Measurements from ENCODE around the gene EVI5L. TPM values are rescaled to one million over a fixed set of nuclear protein-coding genes. Genes with fewer than 3 reads are reported as not detected.

The EVI5L gene
- total RNA-seq, 1 experiment from 2014 or later, result 29.5 TPM

DNA sequence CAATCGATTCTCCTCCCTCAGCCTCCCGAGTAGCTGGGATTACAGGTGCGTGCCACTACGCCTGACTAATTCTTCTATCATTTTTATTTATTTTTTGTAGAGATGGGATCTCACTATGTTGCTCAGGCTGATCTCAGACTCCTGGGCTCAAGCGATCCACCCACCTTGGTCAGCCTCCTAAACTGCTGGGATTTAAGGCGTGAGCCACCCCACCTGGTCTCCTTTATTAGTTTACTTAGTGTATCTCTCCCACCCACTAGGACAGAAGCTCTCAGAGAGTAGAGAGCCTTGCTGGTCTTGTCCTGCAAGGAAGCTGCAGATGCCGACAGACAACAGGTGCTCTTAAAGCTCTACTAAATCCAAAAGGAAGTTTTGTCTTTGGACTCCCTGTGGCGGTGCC is 55.8 kb downstream of the EVI5L start:
- DNase-seq (no peak), ATAC-seq (no peak)
- Histone ChIP-seq H3K9ac (ENCODE audit: low read length) (no peak overlapping the region), H2AFZ (ENCODE audit: low read length) (no peak overlapping the region), H3K9me3 (ENCODE audit: low read length) (no peaks in the 10 kb centered on the region), H3K4me3 (ENCODE audit: low read length) (no peak overlapping the region), H3K36me3 (ENCODE audit: low read depth, low read length) (no peaks in the 10 kb centered on the region), H3K27ac (ENCODE audit: low read length) (no peak overlapping the region), H3K4me1 (ENCODE audit: insufficient read depth, low read length) (peaks cover 14% of the 10 kb centered on the region), H4K20me1 (ENCODE audit: low read length) (no peaks in the 10 kb centered on the region), H3F3A (ENCODE audit: low read length, unreplicated experiment) (no peaks in the 10 kb centered on the region), H3K9me2 (replicated peaks; ENCODE audit: low read length) (no peaks in the 10 kb centered on the region), H3K4me2 (ENCODE audit: low read length) (no peak overlapping the region), H3K79me2 (ENCODE audit: low read length) (peaks cover 24% of the 10 kb centered on the region), H3K27me3 (ENCODE audit: low read length) (no peaks in the 10 kb centered on the region)
- intact Hi-C loops (cut with micrococcal nuclease), result no loop called here
- POLR2A ChIA-PET (ENCODE audit: unreplicated experiment), result interaction anchor here (0.5 kb wide), 1 partner anchor 16 kb away, joined by 3 read pairs; no protein-coding TSS in a partner anchor
- TF ChIP-seq EZH2phosphoT487 (IDR thresholded peaks at IDR 0.05; ENCODE audit: borderline replicate concordance, low read length), result no peak
- TF ChIP-seq, protein P1, sequence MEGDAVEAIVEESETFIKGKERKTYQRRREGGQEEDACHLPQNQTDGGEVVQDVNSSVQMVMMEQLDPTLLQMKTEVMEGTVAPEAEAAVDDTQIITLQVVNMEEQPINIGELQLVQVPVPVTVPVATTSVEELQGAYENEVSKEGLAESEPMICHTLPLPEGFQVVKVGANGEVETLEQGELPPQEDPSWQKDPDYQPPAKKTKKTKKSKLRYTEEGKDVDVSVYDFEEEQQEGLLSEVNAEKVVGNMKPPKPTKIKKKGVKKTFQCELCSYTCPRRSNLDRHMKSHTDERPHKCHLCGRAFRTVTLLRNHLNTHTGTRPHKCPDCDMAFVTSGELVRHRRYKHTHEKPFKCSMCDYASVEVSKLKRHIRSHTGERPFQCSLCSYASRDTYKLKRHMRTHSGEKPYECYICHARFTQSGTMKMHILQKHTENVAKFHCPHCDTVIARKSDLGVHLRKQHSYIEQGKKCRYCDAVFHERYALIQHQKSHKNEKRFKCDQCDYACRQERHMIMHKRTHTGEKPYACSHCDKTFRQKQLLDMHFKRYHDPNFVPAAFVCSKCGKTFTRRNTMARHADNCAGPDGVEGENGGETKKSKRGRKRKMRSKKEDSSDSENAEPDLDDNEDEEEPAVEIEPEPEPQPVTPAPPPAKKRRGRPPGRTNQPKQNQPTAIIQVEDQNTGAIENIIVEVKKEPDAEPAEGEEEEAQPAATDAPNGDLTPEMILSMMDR (conservative IDR thresholded peaks at IDR 0.05; ENCODE audit: low read depth, low read length), result no peak
- TF ChIP-seq EZH2 (IDR thresholded peaks at IDR 0.05; ENCODE audit: low read length, unreplicated experiment), result no peak
- CTCF ChIA-PET, result no interaction called here
- BruUV-seq (replicated peaks), result no TSS peak

DNA sequence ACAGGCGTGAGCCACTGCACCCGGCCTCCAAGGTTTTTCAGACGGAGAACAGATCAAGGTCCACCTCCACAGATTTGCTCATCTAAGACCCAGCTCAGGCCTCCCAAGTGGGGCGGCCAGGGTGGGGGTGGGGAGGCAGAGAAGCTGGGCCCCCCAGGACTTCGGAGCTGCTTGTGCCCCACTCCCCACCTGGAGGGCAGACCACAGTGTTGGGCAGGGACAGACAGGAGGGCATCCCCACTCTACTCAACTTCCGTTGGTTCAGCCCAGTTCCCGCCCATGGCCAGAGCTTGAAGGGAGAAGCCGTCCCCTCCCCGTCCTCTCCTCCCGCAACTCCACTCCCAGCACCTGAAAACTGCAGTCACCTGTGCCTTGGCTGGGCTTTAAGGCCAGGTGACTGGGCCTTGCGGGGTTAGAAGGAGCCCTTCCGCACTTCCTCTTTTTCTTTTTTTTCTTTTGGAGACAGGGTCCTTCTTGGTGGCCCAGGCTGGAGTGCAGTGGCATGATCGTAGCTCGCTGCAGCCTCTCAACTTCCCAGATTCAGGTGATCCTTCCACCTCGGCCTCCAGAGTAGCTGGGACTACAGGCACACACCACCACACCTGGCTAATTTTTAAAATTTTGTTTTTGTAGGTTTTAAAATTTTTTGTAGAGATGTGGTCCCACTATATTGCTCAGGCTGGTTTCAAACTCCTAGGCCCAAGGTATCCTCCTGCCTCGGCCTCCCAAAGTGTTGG is 57.6 kb downstream of the EVI5L start:
- BruUV-seq (replicated peaks), result no TSS peak
- ATAC-seq, result peak; percentile 3; the same call in 1 of the 2 replicates
- ChIA-PET CTCF (interaction anchor here (2.1 kb wide), 1 partner anchor 18 kb away, joined by 13 read pairs; no protein-coding TSS in a partner anchor), POLR2A (ENCODE audit: unreplicated experiment) (interaction anchor here (0.6 kb wide), 1 partner anchor 33 kb away, joined by 3 read pairs; no protein-coding TSS in a partner anchor)
- Histone ChIP-seq H3K36me3 (ENCODE audit: low read depth, low read length) (no peaks in the 10 kb centered on the region), H3K9me2 (replicated peaks; ENCODE audit: low read length) (no peaks in the 10 kb centered on the region), H3F3A (ENCODE audit: low read length, unreplicated experiment) (no peaks in the 10 kb centered on the region), H3K4me1 (ENCODE audit: insufficient read depth, low read length) (peaks cover 14% of the 10 kb centered on the region), H2AFZ (ENCODE audit: low read length) (peak overlapping the region; percentile 89), H3K79me2 (ENCODE audit: low read length) (peaks cover 39% of the 10 kb centered on the region), H3K4me2 (ENCODE audit: low read length) (peak overlapping the region; percentile 95), H4K20me1 (ENCODE audit: low read length) (no peaks in the 10 kb centered on the region), H3K27me3 (ENCODE audit: low read length) (no peaks in the 10 kb centered on the region), H3K9me3 (ENCODE audit: low read length) (no peaks in the 10 kb centered on the region), H3K27ac (ENCODE audit: low read length) (no peak overlapping the region), H3K9ac (ENCODE audit: low read length) (peak overlapping the region; percentile 90; the same call in 1 of the 2 replicates), H3K4me3 (ENCODE audit: low read length) (peak overlapping the region; percentile 90)
- no peak for TF ChIP-seq EZH2 (IDR thresholded peaks at IDR 0.05; ENCODE audit: low read length, unreplicated experiment)
- TF ChIP-seq EZH2phosphoT487 (IDR thresholded peaks at IDR 0.05; ENCODE audit: borderline replicate concordance, low read length), result no peak
- TF ChIP-seq, protein P1 (conservative IDR thresholded peaks at IDR 0.05; ENCODE audit: low read depth, low read length), result no peak
- intact Hi-C loops (cut with micrococcal nuclease), result loop anchor here (2.0 kb wide), 1 partner anchor 15 kb away; the partner anchor contains the start of gene MAP2K7
- no peak for DNase-seq
